Ishikawa (cell line): ENCODE data around the gene TNIP1.

Source experiments
- CEBPB ChIP-seq: IDR thresholded peaks from 2 replicates; pipeline ENCODE4 v1.6.1; 2012
- CREB1 ChIP-seq: IDR thresholded peaks from 2 replicates; pipeline ENCODE4 v1.6.1; 2012; ENCODE audit warnings: low read depth
- EGR1 ChIP-seq: IDR thresholded peaks from 2 replicates; pipeline ENCODE4 v1.6.1; 2012
- EP300 ChIP-seq: IDR thresholded peaks from 2 replicates; pipeline ENCODE4 v1.6.1; 2012; ENCODE audit warnings: borderline replicate concordance
- FOXM1 ChIP-seq: IDR thresholded peaks from 2 replicates; pipeline ENCODE4 v1.6.1; 2012; ENCODE audit warnings: low read depth, borderline replicate concordance
- NFIC ChIP-seq: IDR thresholded peaks from 2 replicates; pipeline ENCODE4 v1.6.1; 2012
- RAD21 ChIP-seq: IDR thresholded peaks from 2 replicates; pipeline ENCODE4 v1.6.1; 2012; ENCODE audit warnings: low read depth
- TAF1 ChIP-seq: IDR thresholded peaks from 2 replicates; pipeline ENCODE4 v1.6.1; 2012; ENCODE audit warnings: low read depth, mild to moderate bottlenecking
- TCF12 ChIP-seq: IDR thresholded peaks from 2 replicates; pipeline ENCODE4 v1.6.1; 2012; ENCODE audit warnings: low read depth
- TEAD4 ChIP-seq: IDR thresholded peaks from 2 replicates; pipeline ENCODE4 v1.6.1; 2012
- YY1 ChIP-seq: IDR thresholded peaks from 2 replicates; pipeline ENCODE4 v1.6.1; 2012; ENCODE audit warnings: low read depth
- ZBTB7A ChIP-seq: IDR thresholded peaks from 2 replicates; pipeline ENCODE4 v1.6.1; 2012; ENCODE audit warnings: low read depth
- TF ChIP-seq, protein P1 (sequence below): IDR thresholded peaks from 2 replicates; pipeline ENCODE4 v1.6.1; 2012
- TF ChIP-seq, protein P2 (sequence below): IDR thresholded peaks from 2 replicates; pipeline ENCODE4 v1.6.1; 2012; ENCODE audit warnings: low read depth, mild to moderate bottlenecking
- TF ChIP-seq, protein P3 (sequence below): IDR thresholded peaks from 2 replicates; pipeline ENCODE4 v1.6.1; 2012

TNIP1 gene

DNA sequence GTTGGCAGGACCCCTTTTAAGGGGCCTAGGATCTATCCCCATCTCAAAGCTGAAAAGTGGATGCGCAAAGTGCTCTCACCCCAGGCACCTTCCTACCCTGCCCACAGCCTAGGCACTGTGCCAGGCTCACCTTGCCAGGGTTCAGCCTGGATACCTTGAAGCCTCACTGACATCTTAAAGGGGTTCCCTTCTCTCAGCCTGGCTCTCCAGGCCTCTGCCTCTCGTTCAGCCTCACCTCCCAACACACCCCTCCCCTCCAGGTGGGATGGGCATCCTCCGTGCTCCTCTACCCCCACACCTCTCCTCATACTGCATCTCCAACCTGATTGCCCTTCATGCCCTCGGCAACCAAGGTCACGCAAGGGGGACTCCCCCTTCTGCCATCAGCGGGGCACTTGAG lies 25.5 kb downstream of the TNIP1 start:
- TF ChIP-seq CREB1 (no peak), YY1 (no peak), FOXM1 (no peak), EGR1 (no peak), RAD21 (no peak), NFIC (no peak), TAF1 (no peak), CEBPB (no peak), EP300 (no peak), TCF12 (no peak), ZBTB7A (no peak)
- TF ChIP-seq, protein P1, sequence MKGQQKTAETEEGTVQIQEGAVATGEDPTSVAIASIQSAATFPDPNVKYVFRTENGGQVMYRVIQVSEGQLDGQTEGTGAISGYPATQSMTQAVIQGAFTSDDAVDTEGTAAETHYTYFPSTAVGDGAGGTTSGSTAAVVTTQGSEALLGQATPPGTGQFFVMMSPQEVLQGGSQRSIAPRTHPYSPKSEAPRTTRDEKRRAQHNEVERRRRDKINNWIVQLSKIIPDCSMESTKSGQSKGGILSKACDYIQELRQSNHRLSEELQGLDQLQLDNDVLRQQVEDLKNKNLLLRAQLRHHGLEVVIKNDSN = no peak
- TF ChIP-seq, protein P2, sequence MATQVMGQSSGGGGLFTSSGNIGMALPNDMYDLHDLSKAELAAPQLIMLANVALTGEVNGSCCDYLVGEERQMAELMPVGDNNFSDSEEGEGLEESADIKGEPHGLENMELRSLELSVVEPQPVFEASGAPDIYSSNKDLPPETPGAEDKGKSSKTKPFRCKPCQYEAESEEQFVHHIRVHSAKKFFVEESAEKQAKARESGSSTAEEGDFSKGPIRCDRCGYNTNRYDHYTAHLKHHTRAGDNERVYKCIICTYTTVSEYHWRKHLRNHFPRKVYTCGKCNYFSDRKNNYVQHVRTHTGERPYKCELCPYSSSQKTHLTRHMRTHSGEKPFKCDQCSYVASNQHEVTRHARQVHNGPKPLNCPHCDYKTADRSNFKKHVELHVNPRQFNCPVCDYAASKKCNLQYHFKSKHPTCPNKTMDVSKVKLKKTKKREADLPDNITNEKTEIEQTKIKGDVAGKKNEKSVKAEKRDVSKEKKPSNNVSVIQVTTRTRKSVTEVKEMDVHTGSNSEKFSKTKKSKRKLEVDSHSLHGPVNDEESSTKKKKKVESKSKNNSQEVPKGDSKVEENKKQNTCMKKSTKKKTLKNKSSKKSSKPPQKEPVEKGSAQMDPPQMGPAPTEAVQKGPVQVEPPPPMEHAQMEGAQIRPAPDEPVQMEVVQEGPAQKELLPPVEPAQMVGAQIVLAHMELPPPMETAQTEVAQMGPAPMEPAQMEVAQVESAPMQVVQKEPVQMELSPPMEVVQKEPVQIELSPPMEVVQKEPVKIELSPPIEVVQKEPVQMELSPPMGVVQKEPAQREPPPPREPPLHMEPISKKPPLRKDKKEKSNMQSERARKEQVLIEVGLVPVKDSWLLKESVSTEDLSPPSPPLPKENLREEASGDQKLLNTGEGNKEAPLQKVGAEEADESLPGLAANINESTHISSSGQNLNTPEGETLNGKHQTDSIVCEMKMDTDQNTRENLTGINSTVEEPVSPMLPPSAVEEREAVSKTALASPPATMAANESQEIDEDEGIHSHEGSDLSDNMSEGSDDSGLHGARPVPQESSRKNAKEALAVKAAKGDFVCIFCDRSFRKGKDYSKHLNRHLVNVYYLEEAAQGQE = no peak

DNA sequence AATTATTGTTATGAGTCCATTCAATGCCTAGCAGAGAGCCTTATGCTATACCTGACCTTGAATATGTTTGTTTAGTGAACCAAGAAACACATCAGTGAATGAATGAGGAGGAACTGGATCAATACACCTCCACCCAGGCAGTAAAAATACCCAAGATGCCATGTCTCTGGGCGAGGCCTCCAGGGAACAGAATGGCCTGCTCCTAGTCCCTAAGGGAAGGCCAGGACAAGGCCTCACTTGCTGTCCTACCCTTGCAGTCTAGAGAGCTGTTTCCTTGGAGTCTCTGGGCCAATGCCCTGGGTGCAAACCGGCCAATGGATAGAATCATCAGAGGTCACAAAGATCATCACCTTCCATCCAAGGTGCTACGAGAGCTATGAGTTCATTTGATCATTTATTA lies 26.1 kb downstream of the TNIP1 start:
- TF ChIP-seq NFIC (no peak), EP300 (no peak), EGR1 (no peak), ZBTB7A (no peak), RAD21 (no peak)

DNA sequence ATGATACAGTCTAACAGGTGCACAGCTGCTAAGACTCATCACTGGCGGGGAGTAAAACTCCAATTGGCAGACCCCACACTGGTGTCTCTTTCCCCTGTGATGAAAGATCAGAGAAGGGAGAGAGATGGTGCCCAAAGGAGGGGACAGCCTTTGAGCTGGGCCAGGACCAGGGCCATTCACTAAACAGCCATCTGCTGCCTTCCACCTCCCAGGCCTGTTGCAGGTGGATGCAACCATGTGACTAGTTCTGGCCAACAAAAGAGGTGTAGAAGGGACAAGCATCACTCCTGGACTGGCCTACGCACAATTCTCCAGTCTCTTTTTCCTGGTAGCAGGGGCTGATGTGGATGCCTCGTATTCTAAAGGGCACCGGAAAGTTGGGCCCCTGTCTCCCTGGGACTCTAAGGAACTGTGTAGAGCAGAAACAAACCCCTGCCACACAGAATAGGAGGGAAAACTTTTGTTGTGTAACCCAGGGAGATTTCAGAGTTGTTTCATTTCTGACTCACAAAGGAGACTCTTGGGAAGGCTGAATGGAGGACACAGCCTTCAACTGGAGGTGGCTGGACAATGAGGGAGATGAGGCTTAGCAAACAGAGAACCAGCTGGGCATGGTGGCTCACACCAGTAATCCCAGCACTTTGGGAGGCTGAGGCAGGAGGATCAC lies 26.9 kb downstream of the TNIP1 start:
- no peak for TF ChIP-seq EP300
- TF ChIP-seq, protein P1 = no peak
- no peak for TF ChIP-seq RAD21
- TF ChIP-seq, protein P2 = no peak
- no peak for TF ChIP-seq CEBPB
- no peak for TF ChIP-seq TAF1
- TF ChIP-seq, protein P3, sequence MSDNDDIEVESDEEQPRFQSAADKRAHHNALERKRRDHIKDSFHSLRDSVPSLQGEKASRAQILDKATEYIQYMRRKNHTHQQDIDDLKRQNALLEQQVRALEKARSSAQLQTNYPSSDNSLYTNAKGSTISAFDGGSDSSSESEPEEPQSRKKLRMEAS = no peak
- no peak for TF ChIP-seq TEAD4
- no peak for TF ChIP-seq YY1
- TF ChIP-seq ZBTB7A = no peak
- TF ChIP-seq CREB1 = no peak
- TF ChIP-seq TCF12 = no peak
- TF ChIP-seq FOXM1 = no peak
- TF ChIP-seq NFIC = no peak
- TF ChIP-seq EGR1 = no peak

DNA sequence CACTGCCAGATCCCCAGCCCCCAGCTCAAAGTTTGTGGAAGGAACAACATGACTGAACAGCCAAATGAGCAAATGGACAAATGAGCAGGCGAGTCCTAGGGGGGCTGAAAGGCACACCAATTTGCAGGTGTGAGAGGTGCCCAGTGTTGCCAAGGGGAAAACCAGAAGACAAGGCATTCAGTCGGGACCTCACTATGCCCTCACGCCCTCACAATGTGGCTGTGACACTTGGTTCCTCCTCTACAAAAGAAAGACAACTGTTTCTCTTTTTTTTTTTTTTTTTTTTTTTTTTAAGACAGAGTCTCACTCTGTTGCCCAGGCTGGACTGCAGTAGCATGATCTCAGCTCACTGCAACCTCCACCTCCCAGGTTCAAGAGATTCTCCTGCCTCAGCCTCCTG lies 28.0 kb downstream of the TNIP1 start:
- TF ChIP-seq, protein P1 = no peak
- no peak for TF ChIP-seq CEBPB
- TF ChIP-seq FOXM1 = no peak
- TF ChIP-seq, protein P3 = no peak
- no peak for TF ChIP-seq EGR1
- TF ChIP-seq NFIC = no peak
- TF ChIP-seq TCF12 = no peak
- no peak for TF ChIP-seq RAD21
- TF ChIP-seq CREB1 = no peak
- no peak for TF ChIP-seq EP300
- TF ChIP-seq, protein P2 = no peak
- TF ChIP-seq TAF1 = no peak
- no peak for TF ChIP-seq YY1
- TF ChIP-seq ZBTB7A = no peak
- no peak for TF ChIP-seq TEAD4
